Right atrium auricular region (tissue), 2 donors: ENCODE data around the gene MYL5. TPM values are rescaled to one million over a fixed set of nuclear protein-coding genes. Genes with fewer than 3 reads are reported as not detected.
"Not testable (repeated sequence)": the region's sequence is repeated elsewhere in the genome, so short reads cannot be mapped to it uniquely, and the experiment has no call there.

Source experiments
- DNase-seq: peaks from one replicate; pipeline ENCODE4 v3.0.0-alpha.2; 2019; ENCODE audit warnings: low spot score
- H3K27ac ChIP-seq, 2 donors: fragments of 200-600 bp; sonication (generic); 1 replicate in 1 of 2; 2 replicates in 1 of 2; pipeline ENCODE4 v1.5.1; 2016 to 2019
- H3K27me3 ChIP-seq, 2 donors: fragments of 200-600 bp; sonication (generic); one replicate each; pipeline versions ENCODE4 v1.5.1 to v1.6.0; 2017 to 2019
- H3K36me3 ChIP-seq: fragments of 200-600 bp; sonication (generic); one replicate; pipeline ENCODE4 v1.5.1; 2016
- H3K4me1 ChIP-seq, 2 donors: fragments of 200-600 bp; sonication (generic); one replicate each; pipeline versions ENCODE4 v1.5.1 to v1.6.0; 2017 to 2019
- H3K4me3 ChIP-seq, 2 donors: fragments of 200-600 bp; sonication (generic); 1 replicate in 1 of 2; 2 replicates in 1 of 2; pipeline ENCODE4 v1.5.1; 2017 to 2019; ENCODE audit warnings: mild to moderate bottlenecking in 1 of 2, moderate library complexity in 1 of 2
- H3K9me3 ChIP-seq, 2 donors: fragments of 200-600 bp; sonication (generic); one replicate each; pipeline ENCODE4 v1.5.1; 2019
- CTCF ChIP-seq, 2 donors: fragments of 200-600 bp; sonication (generic); IDR thresholded peaks; one replicate each; pipeline ENCODE4 v1.5.1; 2019; ENCODE audit warnings: antibody characterized with exemption in 2 of 2
- total RNA-seq, 2 donors: library from RNA; depleted of rRNA; stranded (reverse); fragments of >200 nt; gene quantifications; one replicate each; pipeline ENCODE4 v1.1.0, GENCODE V29; 2016

The MYL5 gene
- total RNA-seq, 2 donors from 2014 or later: 3.2 to 3.6 TPM

GRCh38 chr4:687971-688853 is 13.9 kb downstream of the MYL5 start:
- DNase-seq: no peak
- H3K4me1 ChIP-seq: peaks cover 0 to 46% of the 10 kb centered on the region in 2 donors
- TF ChIP-seq CTCF (IDR thresholded peaks at IDR 0.05): no peak

GRCh38 chr4:688854-689681 is 14.7 kb downstream of the MYL5 start, which contains the start of gene SLC49A3:
Gene SLC49A3 (minus strand): TSS chr4:689151. CDS start chr4:689127, 24 bp downstream.
- Histone ChIP-seq H3K27ac (peak within 1 kb of the TSS; percentile 80 to 84), H3K4me3 (peak within 1 kb of the TSS; percentile 43 to 58), H3K4me1 (peaks cover 0 to 38% of the 10 kb centered on the region in 2 donors), H3K27me3 (no peaks in the 10 kb centered on the region), H3K36me3 (no peaks in the 10 kb centered on the region), H3K9me3 (no peaks in the 10 kb centered on the region)
- TF ChIP-seq CTCF (IDR thresholded peaks at IDR 0.05): no peak
- no peak for DNase-seq

More at GRCh38 chr4:687971-688853, 13.9 kb downstream of the MYL5 start:
- H3K27me3 ChIP-seq: no peaks in the 10 kb centered on the region
- no peaks in the 10 kb centered on the region for H3K9me3 ChIP-seq
- H3K27ac ChIP-seq: peak overlapping the region; percentile 80 to 84
- H3K36me3 ChIP-seq: no peaks in the 10 kb centered on the region
- peak overlapping the region; percentile 43 to 58 for H3K4me3 ChIP-seq

GRCh38 chr4:689723-690122 is 15.4 kb downstream of the MYL5 start:
- no peak for DNase-seq
- Histone ChIP-seq H3K27me3 (no peaks in the 10 kb centered on the region), H3K9me3 (no peaks in the 10 kb centered on the region), H3K4me3 (peak overlapping the region in 1 of 2 donors; percentile 58), H3K4me1 (peaks cover 0 to 34% of the 10 kb centered on the region in 2 donors), H3K27ac (peak overlapping the region; percentile 80 to 84), H3K36me3 (no peaks in the 10 kb centered on the region)
- no peak for TF ChIP-seq CTCF (IDR thresholded peaks at IDR 0.05)

GRCh38 chr4:692771-693554 is 18.6 kb downstream of the MYL5 start:
- no peak for TF ChIP-seq CTCF (IDR thresholded peaks at IDR 0.05)
- H3K36me3 ChIP-seq: no peaks in the 10 kb centered on the region
- no peaks in the 10 kb centered on the region for H3K27me3 ChIP-seq
- no peak overlapping the region for H3K27ac ChIP-seq
- H3K9me3 ChIP-seq: no peaks in the 10 kb centered on the region
- H3K4me1 ChIP-seq: peaks cover 0 to 19% of the 10 kb centered on the region in 2 donors
- no peak overlapping the region for H3K4me3 ChIP-seq
- no peak for DNase-seq

GRCh38 chr4:694341-694940 is 20.1 kb downstream of the MYL5 start:
- H3K4me1 ChIP-seq, DNase-seq, H3K9me3 ChIP-seq, H3K27me3 ChIP-seq, H3K27ac ChIP-seq, H3K4me3 ChIP-seq, H3K36me3 ChIP-seq: not testable (repeated sequence)
